ENCODE measurements around the gene CEP89.
"Not testable (repeated sequence)": the region's sequence is repeated elsewhere in the genome, so short reads cannot be mapped to it uniquely, and the experiment has no call there.

Gene CEP89

GRCh38 chr19:32869966-32870573 lies 101.7 kb downstream of the CEP89 start:
- no peaks in the 10 kb centered on the region for H3K9me3 ChIP-seq (ENCODE audit: control insufficient read depth, insufficient read depth, low read depth, low read length)
- H3K4me1 ChIP-seq (ENCODE audit: control insufficient read depth, insufficient read depth, low read length), result peaks cover 12% of the 10 kb centered on the region; the same call in 1 of the 2 replicates
- H3K9ac ChIP-seq (ENCODE audit: low read length), result no peak overlapping the region
- H3K36me3 ChIP-seq (ENCODE audit: control insufficient read depth, insufficient read depth, low read length), result no peaks in the 10 kb centered on the region
- no peak overlapping the region for H3K27ac ChIP-seq (ENCODE audit: low read depth, low read length)
- H3K4me3 ChIP-seq (ENCODE audit: low read depth, low read length), result no peak overlapping the region
- no peaks in the 10 kb centered on the region for H3K27me3 ChIP-seq (ENCODE audit: control insufficient read depth, insufficient read depth, low read length)

- H3K4me3 ChIP-seq (ENCODE audit: low read depth, low read length), result no peak within 1 kb of the TSS
- no peak within 1 kb of the TSS for H3K9ac ChIP-seq (ENCODE audit: low read length)
- no peak within 1 kb of the TSS for H3K27ac ChIP-seq (ENCODE audit: low read depth, low read length)
- H3K27me3 ChIP-seq (ENCODE audit: control insufficient read depth, insufficient read depth, low read length), result no peaks in the 10 kb centered on the region
- H3K36me3 ChIP-seq (ENCODE audit: control insufficient read depth, insufficient read depth, low read length), result no peaks in the 10 kb centered on the region
- peaks cover 12% of the 10 kb centered on the region; the same call in 1 of the 2 replicates for H3K4me1 ChIP-seq (ENCODE audit: control insufficient read depth, insufficient read depth, low read length)
- H3K9me3 ChIP-seq (ENCODE audit: control insufficient read depth, insufficient read depth, low read depth, low read length), result no peaks in the 10 kb centered on the region
These were observed 102.3 kb downstream of the CEP89 start, which contains the start of gene SLC7A9 for GRCh38 chr19:32869369-32869965. TSS of gene SLC7A9 (minus strand) at chr19:32869767. CDS start at chr19:32868534, 1,233 bp downstream.

GRCh38 chr19:32868206-32868950 lies 103.4 kb downstream of the CEP89 start:
- H3K27ac ChIP-seq (ENCODE audit: low read depth, low read length), result no peak overlapping the region
- peaks cover 12% of the 10 kb centered on the region; the same call in 1 of the 2 replicates for H3K4me1 ChIP-seq (ENCODE audit: control insufficient read depth, insufficient read depth, low read length)
- H3K9me3 ChIP-seq (ENCODE audit: control insufficient read depth, insufficient read depth, low read depth, low read length), result no peaks in the 10 kb centered on the region
- no peaks in the 10 kb centered on the region for H3K27me3 ChIP-seq (ENCODE audit: control insufficient read depth, insufficient read depth, low read length)
- H3K4me3 ChIP-seq (ENCODE audit: low read depth, low read length), result no peak overlapping the region
- H3K9ac ChIP-seq (ENCODE audit: low read length), result no peak overlapping the region
- no peaks in the 10 kb centered on the region for H3K36me3 ChIP-seq (ENCODE audit: control insufficient read depth, insufficient read depth, low read length)

- not testable (repeated sequence) for H3K4me3 ChIP-seq (ENCODE audit: low read depth, low read length); H3K9ac ChIP-seq (ENCODE audit: low read length); H3K27me3 ChIP-seq (ENCODE audit: control insufficient read depth, insufficient read depth, low read length); H3K36me3 ChIP-seq (ENCODE audit: control insufficient read depth, insufficient read depth, low read length); H3K9me3 ChIP-seq (ENCODE audit: control insufficient read depth, insufficient read depth, low read depth, low read length); H3K27ac ChIP-seq (ENCODE audit: low read depth, low read length)
- peaks cover 12% of the 10 kb centered on the region; the same call in 1 of the 2 replicates for H3K4me1 ChIP-seq (ENCODE audit: control insufficient read depth, insufficient read depth, low read length)
These were observed 104.3 kb downstream of the CEP89 start for GRCh38 chr19:32867436-32867835.

GRCh38 chr19:32866564-32867265 lies 105.0 kb downstream of the CEP89 start:
- Histone ChIP-seq H3K36me3 (ENCODE audit: control insufficient read depth, insufficient read depth, low read length) (no peaks in the 10 kb centered on the region), H3K27me3 (ENCODE audit: control insufficient read depth, insufficient read depth, low read length) (no peaks in the 10 kb centered on the region), H3K9ac (ENCODE audit: low read length) (no peak overlapping the region)

GRCh38 chr19:32866061-32866460 lies 105.7 kb downstream of the CEP89 start:
- Histone ChIP-seq H3K4me1 (ENCODE audit: control insufficient read depth, insufficient read depth, low read length) (peaks cover 12% of the 10 kb centered on the region; the same call in 1 of the 2 replicates), H3K9me3 (ENCODE audit: control insufficient read depth, insufficient read depth, low read depth, low read length) (no peaks in the 10 kb centered on the region), H3K27me3 (ENCODE audit: control insufficient read depth, insufficient read depth, low read length) (no peaks in the 10 kb centered on the region), H3K36me3 (ENCODE audit: control insufficient read depth, insufficient read depth, low read length) (no peaks in the 10 kb centered on the region), H3K27ac (ENCODE audit: low read depth, low read length) (no peak overlapping the region), H3K4me3 (ENCODE audit: low read depth, low read length) (no peak overlapping the region), H3K9ac (ENCODE audit: low read length) (no peak overlapping the region)

More at GRCh38 chr19:32866564-32867265, 105.0 kb downstream of the CEP89 start:
- Histone ChIP-seq H3K9me3 (ENCODE audit: control insufficient read depth, insufficient read depth, low read depth, low read length) (no peaks in the 10 kb centered on the region), H3K4me3 (ENCODE audit: low read depth, low read length) (no peak overlapping the region), H3K4me1 (ENCODE audit: control insufficient read depth, insufficient read depth, low read length) (peaks cover 12% of the 10 kb centered on the region; the same call in 1 of the 2 replicates), H3K27ac (ENCODE audit: low read depth, low read length) (no peak overlapping the region)

- H3K4me3 ChIP-seq (ENCODE audit: low read depth, low read length), result no peak overlapping the region
- H3K27ac ChIP-seq (ENCODE audit: low read depth, low read length), result no peak overlapping the region
- H3K36me3 ChIP-seq (ENCODE audit: control insufficient read depth, insufficient read depth, low read length), result no peaks in the 10 kb centered on the region
- H3K9me3 ChIP-seq (ENCODE audit: control insufficient read depth, insufficient read depth, low read depth, low read length), result no peaks in the 10 kb centered on the region
- H3K9ac ChIP-seq (ENCODE audit: low read length), result no peak overlapping the region
- H3K27me3 ChIP-seq (ENCODE audit: control insufficient read depth, insufficient read depth, low read length), result no peaks in the 10 kb centered on the region
- peaks cover 8% of the 10 kb centered on the region; the same call in 1 of the 2 replicates for H3K4me1 ChIP-seq (ENCODE audit: control insufficient read depth, insufficient read depth, low read length)
These were observed 106.4 kb downstream of the CEP89 start for GRCh38 chr19:32865326-32865725.

- H3K4me1 ChIP-seq (ENCODE audit: control insufficient read depth, insufficient read depth, low read length), result no peaks in the 10 kb centered on the region
- H3K27ac ChIP-seq (ENCODE audit: low read depth, low read length), result no peak overlapping the region
- no peak overlapping the region for H3K4me3 ChIP-seq (ENCODE audit: low read depth, low read length)
- H3K27me3 ChIP-seq (ENCODE audit: control insufficient read depth, insufficient read depth, low read length), result no peaks in the 10 kb centered on the region
- no peak overlapping the region for H3K9ac ChIP-seq (ENCODE audit: low read length)
- H3K9me3 ChIP-seq (ENCODE audit: control insufficient read depth, insufficient read depth, low read depth, low read length), result no peaks in the 10 kb centered on the region
- H3K36me3 ChIP-seq (ENCODE audit: control insufficient read depth, insufficient read depth, low read length), result no peaks in the 10 kb centered on the region
These were observed 107.3 kb downstream of the CEP89 start for GRCh38 chr19:32864318-32865007.

- no peaks in the 10 kb centered on the region for H3K27me3 ChIP-seq (ENCODE audit: control insufficient read depth, insufficient read depth, low read length)
- no peaks in the 10 kb centered on the region for H3K4me1 ChIP-seq (ENCODE audit: control insufficient read depth, insufficient read depth, low read length)
- H3K4me3 ChIP-seq (ENCODE audit: low read depth, low read length), result no peak overlapping the region
- H3K27ac ChIP-seq (ENCODE audit: low read depth, low read length), result no peak overlapping the region
- H3K9me3 ChIP-seq (ENCODE audit: control insufficient read depth, insufficient read depth, low read depth, low read length), result no peaks in the 10 kb centered on the region
- no peaks in the 10 kb centered on the region for H3K36me3 ChIP-seq (ENCODE audit: control insufficient read depth, insufficient read depth, low read length)
- H3K9ac ChIP-seq (ENCODE audit: low read length), result no peak overlapping the region
These were observed 107.9 kb downstream of the CEP89 start for GRCh38 chr19:32863841-32864240.

GRCh38 chr19:32863301-32863700 lies 108.5 kb downstream of the CEP89 start:
- Histone ChIP-seq H3K4me1 (ENCODE audit: control insufficient read depth, insufficient read depth, low read length) (no peaks in the 10 kb centered on the region), H3K36me3 (ENCODE audit: control insufficient read depth, insufficient read depth, low read length) (no peaks in the 10 kb centered on the region), H3K27me3 (ENCODE audit: control insufficient read depth, insufficient read depth, low read length) (no peaks in the 10 kb centered on the region), H3K27ac (ENCODE audit: low read depth, low read length) (no peak overlapping the region), H3K9ac (ENCODE audit: low read length) (no peak overlapping the region), H3K9me3 (ENCODE audit: control insufficient read depth, insufficient read depth, low read depth, low read length) (no peaks in the 10 kb centered on the region), H3K4me3 (ENCODE audit: low read depth, low read length) (no peak overlapping the region)
